Measurements from ENCODE around the gene FBXO33.

FBXO33 gene

GRCh38 chr14:39431416-39432178, 636 bp downstream of the FBXO33 start:
- DNase-seq (ENCODE audit: low spot score) = peak; percentile 53

- DNase-seq (ENCODE audit: low spot score) = no peak
Measured at GRCh38 chr14:39430762-39431415, 1.3 kb downstream of the FBXO33 start.

GRCh38 chr14:39428118-39428517, 4.1 kb downstream of the FBXO33 start:
- no peak for DNase-seq (ENCODE audit: low spot score)

GRCh38 chr14:39426605-39427004, 5.6 kb downstream of the FBXO33 start:
- peak; percentile 8 for DNase-seq (ENCODE audit: low spot score)

- no peak for DNase-seq (ENCODE audit: low spot score)
Measured at GRCh38 chr14:39425947-39426346, 6.3 kb downstream of the FBXO33 start.

GRCh38 chr14:39423793-39424192, 8.4 kb downstream of the FBXO33 start:
- DNase-seq (ENCODE audit: low spot score) = no peak

GRCh38 chr14:39422243-39422642, 10.0 kb downstream of the FBXO33 start:
- DNase-seq (ENCODE audit: low spot score) = no peak

- DNase-seq (ENCODE audit: low spot score) = no peak
Measured at GRCh38 chr14:39419272-39419671, 13.0 kb downstream of the FBXO33 start.

GRCh38 chr14:39417014-39417413, 15.2 kb downstream of the FBXO33 start:
- no peak for DNase-seq (ENCODE audit: low spot score)

GRCh38 chr14:39416072-39416471, 16.2 kb downstream of the FBXO33 start:
- DNase-seq (ENCODE audit: low spot score) = no peak

- DNase-seq (ENCODE audit: low spot score) = no peak
Measured at GRCh38 chr14:39406560-39406959, 25.7 kb downstream of the FBXO33 start.

GRCh38 chr14:39398382-39398781, 33.9 kb downstream of the FBXO33 start:
- no peak for DNase-seq (ENCODE audit: low spot score)

GRCh38 chr14:39396448-39396847, 35.8 kb downstream of the FBXO33 start:
- no peak for DNase-seq (ENCODE audit: low spot score)

GRCh38 chr14:39395555-39396254, 36.5 kb downstream of the FBXO33 start:
- no peak for DNase-seq (ENCODE audit: low spot score)

- DNase-seq (ENCODE audit: low spot score) = no peak
Measured at GRCh38 chr14:39393289-39393688, 38.9 kb downstream of the FBXO33 start.

- no peak for DNase-seq (ENCODE audit: low spot score)
Measured at GRCh38 chr14:39384177-39384576, 48.1 kb downstream of the FBXO33 start.

- DNase-seq (ENCODE audit: low spot score) = no peak
Measured at GRCh38 chr14:39383741-39384140, 48.5 kb downstream of the FBXO33 start.

- no peak for DNase-seq (ENCODE audit: low spot score)
Measured at GRCh38 chr14:39383026-39383660, 49.1 kb downstream of the FBXO33 start.

GRCh38 chr14:39382463-39382862, 49.8 kb downstream of the FBXO33 start:
- no peak for DNase-seq (ENCODE audit: low spot score)

- DNase-seq (ENCODE audit: low spot score) = no peak
Measured at GRCh38 chr14:39381366-39381765, 50.9 kb downstream of the FBXO33 start.

- DNase-seq (ENCODE audit: low spot score) = no peak
Measured at GRCh38 chr14:39376667-39377403, 55.4 kb downstream of the FBXO33 start.

- no peak for DNase-seq (ENCODE audit: low spot score)
Measured at GRCh38 chr14:39374851-39375250, 57.4 kb downstream of the FBXO33 start.

Data from CD4-positive, alpha-beta T cell treated with Interleukin-6 at 100 ng/mL for 8 hours (primary cell).